C4-2B (cell line): ENCODE measurements around the gene FBXL20.
"Not testable (repeated sequence)": the region's sequence is repeated elsewhere in the genome, so short reads cannot be mapped to it uniquely, and the experiment has no call there.

ENCODE experiments used
- H3K27ac ChIP-seq: fragments of 450-650 bp; 2 replicates; pipeline ENCODE4 v1.5.1; 2017
- ZFX ChIP-seq: fragments of 450-650 bp; IDR thresholded peaks from 2 replicates; pipeline ENCODE4 v1.6.1; 2017
- TF ChIP-seq, protein P1 (sequence below): fragments of 450-650 bp; conservative IDR thresholded peaks from 2 replicates; pipeline ENCODE4 v1.5.1; 2017; ENCODE audit warnings: mild to moderate bottlenecking

FBXL20 gene

DNA sequence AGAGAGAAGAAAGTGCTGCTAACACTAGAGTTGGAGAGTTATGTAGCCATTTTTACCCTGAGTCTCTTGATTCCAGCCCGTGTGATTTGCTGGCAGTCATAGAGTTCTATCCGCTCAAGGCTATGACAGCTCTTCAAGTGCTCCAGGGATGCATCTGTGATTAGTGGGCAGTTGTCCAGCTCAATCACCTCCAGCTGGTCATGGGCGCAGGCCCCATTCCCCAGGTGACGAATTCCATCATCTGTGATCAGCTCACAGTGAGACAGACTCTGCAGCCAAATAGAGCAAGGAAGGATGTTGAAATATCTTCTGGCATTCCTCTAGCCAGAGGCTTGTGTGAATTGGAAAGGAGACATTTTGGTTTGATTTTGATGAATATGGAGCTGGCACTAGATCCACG lies 137.3 kb downstream of the FBXL20 start:
- TF ChIP-seq, protein P1, sequence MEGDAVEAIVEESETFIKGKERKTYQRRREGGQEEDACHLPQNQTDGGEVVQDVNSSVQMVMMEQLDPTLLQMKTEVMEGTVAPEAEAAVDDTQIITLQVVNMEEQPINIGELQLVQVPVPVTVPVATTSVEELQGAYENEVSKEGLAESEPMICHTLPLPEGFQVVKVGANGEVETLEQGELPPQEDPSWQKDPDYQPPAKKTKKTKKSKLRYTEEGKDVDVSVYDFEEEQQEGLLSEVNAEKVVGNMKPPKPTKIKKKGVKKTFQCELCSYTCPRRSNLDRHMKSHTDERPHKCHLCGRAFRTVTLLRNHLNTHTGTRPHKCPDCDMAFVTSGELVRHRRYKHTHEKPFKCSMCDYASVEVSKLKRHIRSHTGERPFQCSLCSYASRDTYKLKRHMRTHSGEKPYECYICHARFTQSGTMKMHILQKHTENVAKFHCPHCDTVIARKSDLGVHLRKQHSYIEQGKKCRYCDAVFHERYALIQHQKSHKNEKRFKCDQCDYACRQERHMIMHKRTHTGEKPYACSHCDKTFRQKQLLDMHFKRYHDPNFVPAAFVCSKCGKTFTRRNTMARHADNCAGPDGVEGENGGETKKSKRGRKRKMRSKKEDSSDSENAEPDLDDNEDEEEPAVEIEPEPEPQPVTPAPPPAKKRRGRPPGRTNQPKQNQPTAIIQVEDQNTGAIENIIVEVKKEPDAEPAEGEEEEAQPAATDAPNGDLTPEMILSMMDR: no peak
- no peak for TF ChIP-seq ZFX
- H3K27ac ChIP-seq: no peak overlapping the region

DNA sequence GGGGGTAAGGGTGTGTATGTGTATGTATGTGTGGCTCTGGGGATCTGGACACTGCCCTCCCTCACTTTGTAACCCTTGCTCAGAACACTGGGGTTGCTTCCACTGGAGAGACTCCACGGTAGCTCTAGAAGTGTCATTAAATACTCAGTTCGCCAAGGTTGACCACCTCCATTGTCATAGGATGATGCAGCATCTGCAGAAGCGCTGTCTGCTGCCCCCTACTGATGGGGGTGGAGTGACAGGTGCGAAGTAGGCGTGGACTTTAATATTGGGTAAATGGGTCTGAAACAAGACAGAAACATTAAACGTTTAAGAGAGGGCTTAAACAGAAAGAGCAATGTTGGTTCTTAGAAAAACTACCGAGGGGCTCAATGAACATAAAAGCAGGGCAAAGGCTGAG lies 140.1 kb downstream of the FBXL20 start:
- H3K27ac ChIP-seq: no peak overlapping the region
- TF ChIP-seq, protein P1: peak; percentile 44
- TF ChIP-seq ZFX: no peak

DNA sequence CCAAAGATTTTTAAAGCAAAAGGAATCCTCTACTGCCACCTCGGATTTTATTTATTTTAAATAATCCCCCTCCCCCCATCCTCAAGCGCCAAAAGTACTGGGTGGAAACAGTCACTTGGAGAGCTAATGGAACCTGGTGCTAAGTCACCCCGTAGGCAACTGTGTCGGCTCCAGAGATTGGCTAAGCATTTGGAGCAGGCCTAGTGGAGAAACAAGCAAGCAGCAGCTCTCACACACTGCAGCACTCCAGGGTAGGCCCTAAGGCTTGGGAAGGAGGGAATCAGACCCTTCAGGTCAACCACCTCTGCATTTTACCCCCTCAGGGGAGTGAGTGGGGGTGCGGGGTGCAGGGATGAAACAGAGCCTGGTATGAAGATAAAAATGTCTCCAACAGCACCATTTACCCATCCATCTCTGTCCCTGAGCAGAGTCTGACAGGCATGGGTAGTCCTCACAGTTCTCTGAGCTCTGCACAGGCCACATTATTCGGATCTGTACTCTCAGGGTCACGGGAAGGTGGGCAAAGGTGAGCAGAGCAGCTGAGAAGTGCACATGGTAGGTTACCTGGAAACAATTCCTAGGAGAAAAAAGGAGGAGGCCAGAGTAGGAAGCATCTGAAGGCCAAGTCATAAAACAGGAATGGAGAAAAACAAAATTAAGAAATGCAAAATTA lies 148.5 kb downstream of the FBXL20 start:
- no peak for TF ChIP-seq ZFX
- TF ChIP-seq, protein P1: no peak
- no peak overlapping the region for H3K27ac ChIP-seq

DNA sequence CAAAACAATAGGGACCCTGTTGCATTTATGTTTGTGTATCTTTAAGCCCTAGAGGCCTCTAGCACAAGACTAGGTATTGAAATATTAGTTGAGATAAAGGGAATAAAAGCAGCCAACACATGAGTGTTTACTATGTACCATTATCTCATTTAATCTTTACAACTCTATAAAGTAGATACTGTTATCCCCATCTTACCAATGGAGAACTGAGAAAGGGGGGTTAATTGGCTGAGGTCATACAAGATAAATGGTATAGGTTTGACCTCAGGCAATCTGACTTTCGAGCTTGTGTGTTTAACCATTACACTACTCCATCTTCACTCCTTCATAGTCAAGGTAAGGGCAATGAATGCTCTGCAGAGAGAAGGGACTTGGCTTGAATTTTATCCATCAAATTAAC lies 149.4 kb downstream of the FBXL20 start:
- H3K27ac ChIP-seq: no peak overlapping the region
- TF ChIP-seq ZFX: no peak
- TF ChIP-seq, protein P1: no peak

DNA sequence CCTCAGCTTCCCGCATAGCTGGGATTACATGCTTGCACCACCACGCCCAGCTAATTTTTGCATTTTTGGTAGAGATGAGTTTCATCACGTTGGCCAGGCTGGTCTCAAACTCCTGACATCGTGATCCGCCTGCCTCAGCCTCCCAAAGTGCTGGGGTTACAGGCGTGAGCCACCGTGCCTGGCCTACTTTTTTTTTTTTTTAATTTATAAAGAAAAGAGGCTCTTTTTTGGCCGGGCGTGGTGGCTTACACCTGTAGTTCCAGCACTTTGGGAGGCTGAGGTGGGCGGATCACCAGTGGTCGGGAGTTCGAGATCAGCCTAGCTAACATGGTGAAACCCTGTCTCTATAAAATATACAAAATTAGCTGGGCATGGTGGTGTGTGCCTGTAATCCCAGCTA lies 151.3 kb downstream of the FBXL20 start:
- H3K27ac ChIP-seq: not testable (repeated sequence)

DNA sequence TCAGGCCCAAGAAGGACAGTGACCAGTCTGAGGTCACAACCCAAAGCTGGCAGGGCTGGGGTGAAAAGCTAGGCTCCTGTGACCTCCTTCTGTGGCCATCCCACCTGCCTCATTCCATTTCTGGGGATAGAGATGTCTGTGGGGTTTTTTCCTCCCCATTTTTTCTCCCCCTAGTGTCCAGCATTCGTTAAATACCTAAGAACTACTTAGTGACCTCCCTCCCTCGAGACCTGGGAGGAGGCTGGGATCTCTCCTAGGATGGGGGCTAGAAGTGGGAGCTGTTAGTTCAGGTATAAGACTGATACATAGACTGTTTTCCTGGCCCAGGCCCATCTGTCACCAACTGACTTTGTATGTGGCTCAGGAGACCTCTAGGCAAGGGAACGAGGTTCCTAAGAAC lies 155.2 kb downstream of the FBXL20 start:
- no peak overlapping the region for H3K27ac ChIP-seq
- TF ChIP-seq, protein P1: no peak; the same call in 1 of the 2 replicates
- no peak for TF ChIP-seq ZFX

DNA sequence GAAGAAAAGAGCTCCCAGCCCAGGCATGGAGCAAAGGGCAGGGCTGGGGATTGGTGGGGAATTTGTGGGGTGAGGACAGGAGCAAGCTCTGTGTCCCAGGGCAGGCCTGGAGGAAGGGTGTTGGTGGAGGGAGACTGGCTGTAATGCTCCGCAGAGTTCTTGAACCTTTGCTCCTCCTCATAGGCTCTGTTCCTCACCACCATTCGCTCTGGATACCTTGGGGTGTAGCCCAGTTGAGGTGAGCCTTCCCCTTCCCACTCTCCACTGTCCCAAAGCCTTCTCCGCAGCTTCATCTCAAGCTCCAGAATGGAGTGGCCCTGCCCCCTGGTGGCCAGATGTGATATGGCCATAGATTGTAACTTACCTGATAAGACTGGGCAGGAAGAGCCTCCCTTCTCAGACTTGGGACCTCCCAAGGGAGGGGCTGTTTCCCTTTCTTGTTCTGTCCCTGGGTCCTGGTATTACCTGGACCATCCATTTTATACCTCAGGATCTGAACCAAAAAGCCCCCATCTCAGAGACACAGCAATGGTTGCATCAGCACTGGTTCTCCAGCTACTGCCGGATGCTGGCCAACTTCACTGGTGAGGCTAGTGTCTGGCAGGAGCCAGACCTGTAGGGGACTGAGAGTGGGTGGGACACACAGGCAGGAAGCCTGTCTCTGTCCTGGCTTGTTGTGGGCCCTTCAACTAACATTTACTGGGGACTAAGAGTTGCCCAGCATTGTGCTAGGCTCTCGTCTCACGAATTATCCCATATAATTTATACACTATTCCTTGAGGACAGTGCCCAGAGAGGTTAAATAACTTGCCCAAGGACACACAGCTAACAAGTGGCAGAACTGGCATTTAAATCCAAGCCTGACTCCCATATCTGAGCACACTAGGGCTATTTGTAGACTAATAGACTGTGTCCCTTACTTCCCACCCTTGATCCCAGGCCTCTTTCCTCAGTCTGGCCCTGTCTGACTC lies 156.5 kb downstream of the FBXL20 start:
- no peak overlapping the region for H3K27ac ChIP-seq
- TF ChIP-seq ZFX: no peak
- TF ChIP-seq, protein P1: peak; percentile 96
